Measurements from ENCODE around the gene NOM1.

NOM1 gene

DNA sequence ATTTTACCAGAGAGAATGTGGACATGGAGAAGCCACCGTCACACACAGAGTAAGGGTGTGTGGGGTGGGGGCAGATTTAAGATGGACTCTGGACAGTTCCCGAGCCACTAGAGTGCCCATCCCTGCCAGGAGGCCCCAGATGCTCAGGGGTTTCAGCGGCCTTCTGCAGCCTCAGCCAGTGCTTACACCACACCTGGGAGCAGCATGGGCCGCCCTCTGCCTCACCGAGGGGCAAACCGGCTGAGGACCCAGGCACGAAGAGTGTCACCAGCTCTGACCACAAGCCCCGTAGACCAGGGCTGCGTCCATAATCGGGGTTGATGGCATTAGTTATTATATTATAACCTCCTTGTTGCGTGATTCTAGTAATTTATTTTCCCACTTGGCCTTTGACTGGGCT, 67.6 kb downstream of the NOM1 start:
- no peak for DNase-seq

DNA sequence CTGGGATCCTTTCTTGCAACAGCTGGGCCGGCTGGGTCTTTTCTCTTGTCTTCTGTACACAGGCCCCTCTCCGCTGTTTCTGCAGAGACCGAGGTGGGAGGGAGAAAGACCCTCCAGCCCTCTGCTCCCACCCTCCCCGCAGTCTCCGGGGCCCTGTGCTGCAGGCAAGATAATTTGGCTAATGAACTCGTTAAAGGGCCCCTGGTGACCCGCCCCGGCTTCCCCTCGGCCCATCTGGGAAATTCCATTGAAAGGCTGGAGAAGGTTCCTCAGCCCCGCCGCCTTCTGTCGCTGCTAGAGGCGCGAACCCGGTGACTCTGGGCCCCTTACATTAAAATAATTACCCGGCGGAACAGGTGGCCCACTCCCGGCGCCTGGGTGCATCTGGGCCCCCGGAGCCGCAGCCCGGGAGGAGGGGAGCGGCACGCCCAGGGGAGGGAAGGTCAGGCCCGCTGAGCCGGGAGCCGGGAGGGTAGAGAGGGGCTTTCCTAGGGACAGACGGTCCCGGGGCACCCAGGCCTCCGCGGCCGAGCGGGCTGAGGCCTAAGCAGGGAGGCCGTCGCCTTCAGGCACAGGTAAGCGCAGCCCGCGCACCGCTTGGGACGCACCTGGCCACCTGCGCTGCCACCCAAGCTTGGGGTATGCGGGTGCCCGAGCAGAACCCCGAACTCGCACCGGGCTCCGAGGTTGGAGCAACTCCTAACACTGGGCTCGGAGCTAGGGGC, 68.3 kb downstream of the NOM1 start:
- DNase-seq, result no peak

DNA sequence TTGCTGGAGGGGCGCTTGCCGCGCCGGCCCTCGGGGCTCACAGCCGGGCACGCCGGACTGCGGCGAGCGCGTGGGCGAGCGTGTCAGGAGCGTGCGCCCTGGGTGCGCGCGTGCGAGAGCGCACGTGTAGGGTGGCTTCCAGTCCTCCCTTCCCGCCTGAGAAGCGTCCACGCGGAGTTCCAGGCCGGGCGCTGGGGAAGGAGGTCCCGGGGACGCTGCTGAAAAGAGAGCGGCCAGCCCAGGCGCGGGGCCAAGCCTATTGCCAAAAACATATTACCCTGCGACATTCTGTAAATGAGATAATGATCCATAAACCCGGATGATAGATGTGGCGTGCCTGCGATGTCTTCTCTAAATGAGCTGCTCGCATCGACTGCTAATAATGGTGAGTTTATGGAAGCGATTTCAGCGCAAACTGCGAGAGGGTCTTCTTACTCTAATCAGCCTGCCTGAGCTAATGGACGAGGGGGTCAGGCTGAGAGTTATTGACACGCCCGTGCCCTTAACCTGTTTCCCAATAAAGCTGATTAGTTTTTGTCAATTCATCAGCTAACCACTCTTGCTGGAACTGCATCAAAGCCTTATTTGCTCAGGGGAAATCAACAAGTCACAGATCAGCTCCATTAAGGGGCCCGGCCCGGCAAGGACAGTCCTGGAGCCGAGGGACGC, 69.0 kb downstream of the NOM1 start:
- no peak for DNase-seq

DNA sequence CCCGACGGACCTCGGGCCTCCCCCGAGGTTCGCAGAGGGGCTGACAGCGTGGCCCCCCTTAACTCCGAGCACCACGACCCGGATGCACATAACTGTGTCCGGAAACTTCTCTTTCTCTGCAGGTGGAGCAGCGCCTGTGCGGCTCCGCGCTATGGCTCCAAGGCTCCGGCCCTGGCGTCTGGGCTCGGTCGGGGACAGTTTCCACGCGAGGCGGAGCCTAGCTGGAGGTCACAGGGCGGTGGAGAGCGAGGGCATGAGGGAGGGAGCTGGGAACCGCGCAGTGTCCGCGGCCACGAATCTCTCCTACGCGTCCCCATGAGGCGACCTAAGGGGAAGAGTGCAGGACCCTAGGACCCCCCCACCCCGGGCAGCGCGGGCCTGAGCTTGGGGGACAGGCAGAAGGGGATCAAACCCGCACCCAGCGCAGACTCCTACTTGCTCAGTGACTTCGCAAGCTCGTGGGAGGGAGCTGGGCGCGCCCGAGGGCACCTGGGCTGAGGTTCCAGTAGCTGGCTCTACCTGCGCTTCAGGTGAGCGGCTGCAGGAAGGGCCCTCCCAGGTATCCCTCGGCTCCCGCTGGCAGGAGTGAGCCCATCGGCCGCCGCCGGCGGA, 69.6 kb downstream of the NOM1 start:
- DNase-seq, result no peak

DNA sequence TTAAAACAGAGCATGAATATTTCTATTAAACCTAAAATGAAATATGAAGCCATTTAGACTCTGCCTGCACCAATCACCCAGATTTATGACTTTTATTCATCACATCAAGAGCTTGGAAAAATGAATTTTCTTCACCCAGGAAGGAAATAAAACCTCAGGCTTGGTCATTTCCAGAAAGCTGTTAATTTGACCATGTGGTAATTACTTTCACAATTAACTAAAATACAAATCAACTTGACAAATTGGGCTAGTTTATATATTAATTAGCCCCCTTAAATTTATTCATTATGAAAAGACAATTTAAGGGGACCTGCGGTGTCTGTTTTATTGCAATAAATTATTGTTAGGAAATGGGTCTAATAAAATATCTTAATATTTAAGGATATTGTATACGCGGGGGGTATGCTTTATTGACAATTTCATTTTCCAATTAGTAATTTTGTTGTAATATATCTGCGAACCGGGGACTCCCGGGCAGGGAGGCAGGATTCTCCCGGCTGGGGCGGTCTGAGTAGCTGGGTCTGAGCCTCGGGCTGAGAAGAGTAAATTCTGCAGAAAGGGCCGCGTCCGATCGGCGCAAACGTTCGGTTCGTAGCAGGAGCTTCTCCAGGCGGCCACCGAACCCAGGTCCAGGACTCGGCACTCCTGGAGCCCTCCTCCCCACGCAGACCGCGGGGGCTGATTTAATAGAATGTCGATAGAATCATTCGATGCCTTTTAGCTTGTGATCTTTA, 70.4 kb downstream of the NOM1 start:
- no peak for DNase-seq

DNA sequence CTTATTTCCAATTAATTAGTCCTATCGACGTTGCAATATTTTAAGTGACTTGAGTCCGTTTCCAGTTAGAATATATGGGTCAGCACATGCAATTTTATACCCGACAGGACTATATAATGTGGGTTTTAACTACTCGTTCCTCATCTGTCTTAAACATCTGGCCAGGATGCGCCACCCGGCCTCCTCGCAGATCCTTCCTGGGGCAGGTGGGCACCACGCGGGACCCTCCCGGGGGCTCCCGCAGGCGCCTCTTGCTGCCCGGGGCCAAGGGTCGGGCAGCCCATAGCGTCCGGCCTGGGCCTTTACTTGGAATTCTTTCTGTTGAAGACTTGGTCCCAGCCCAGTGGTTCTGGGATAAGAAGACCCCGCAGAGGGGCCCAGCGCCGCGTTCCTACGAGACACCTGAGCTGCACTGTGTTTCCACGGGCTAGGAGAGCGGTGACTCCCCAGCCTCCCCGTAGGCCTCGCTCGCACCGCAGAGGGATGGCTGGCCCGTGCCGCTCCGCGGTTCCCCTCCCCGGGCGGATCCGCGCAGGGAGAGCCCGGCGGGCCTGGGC, 71.1 kb downstream of the NOM1 start:
- DNase-seq, result no peak

DNA sequence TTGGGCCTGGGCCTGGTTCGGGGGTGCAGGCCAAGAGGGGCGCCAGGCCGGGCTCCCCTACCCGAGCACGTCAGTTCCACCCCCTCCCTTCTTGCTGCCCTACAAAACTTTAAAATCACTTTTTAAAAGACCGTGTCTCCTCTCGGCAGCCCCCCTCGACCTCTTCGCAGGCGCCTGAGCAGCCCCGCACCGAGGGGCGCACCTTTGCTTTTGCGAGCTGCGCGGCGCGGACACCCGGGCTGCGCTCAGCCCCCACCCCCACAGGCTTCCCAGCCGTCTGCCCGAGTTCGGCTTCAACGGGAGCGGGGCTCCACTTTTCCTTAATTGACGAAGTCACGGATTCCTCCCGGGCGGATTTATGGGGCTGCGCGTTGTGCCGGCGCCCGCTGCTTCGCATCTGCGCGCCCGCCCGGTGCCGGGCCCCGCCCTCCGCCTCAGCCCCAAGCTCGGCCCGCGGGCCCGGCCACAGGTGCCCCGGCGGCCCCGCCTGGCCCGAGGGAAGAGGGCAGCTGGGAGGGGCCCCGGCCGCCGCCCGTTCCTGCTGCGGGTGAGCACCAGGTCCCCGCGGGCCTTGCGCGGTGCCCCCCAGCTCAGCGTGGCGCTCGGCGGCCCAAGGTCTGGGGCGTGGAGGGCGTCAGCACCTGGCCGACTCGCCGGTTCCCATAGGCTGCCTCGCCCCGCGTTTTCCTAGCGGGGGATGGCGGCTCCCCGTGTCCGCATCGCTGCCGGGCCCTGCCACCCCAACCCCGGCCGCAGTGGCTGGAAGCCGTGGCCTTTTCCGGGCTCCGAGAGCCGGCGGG, 71.8 kb downstream of the NOM1 start:
- no peak for DNase-seq

DNA sequence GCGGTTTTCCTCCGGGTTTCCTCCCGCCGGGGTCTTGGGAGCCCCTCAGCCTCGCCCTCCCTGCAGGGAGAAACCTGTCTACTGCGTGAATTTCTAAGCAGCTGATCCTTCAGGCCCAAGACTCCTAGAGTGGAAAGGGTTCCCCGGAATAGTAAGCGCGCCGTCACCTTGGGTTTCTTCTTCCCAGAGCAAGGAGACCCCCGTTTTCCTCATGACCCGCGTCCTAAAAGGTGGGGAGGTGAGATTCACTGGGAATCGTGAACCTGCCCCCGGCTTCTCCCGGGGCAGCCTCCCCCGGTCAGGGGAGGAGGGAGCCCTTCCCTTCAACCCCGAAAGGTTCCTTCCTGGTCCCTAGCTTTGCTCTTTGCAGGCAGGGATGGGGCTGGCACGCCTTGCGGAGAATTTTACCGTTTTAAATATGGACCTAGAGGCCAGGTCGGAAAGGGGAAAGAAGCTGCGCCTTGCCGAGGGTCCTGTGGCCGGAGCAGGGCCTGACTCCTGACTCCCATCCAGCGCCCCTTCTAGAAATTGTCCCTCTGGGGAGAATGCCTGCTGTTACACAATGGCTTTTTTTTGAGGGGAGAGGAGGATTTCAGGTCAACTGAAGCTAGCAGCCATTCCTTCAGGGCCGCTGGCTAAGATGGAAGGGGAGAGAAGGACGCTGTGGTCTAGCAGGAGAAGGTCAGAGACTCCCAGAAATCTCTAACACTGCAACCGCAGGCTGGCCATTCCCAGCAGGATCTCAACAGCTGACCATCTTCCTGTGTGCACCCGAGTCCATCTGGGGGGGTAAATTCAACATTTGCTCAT, 72.6 kb downstream of the NOM1 start:
- DNase-seq, result no peak
